Neuron (in vitro differentiated cells): ENCODE data around the gene AKAP12.
"Not testable (repeated sequence)": the region's sequence is repeated elsewhere in the genome, so short reads cannot be mapped to it uniquely, and the experiment has no call there.

Source experiments
- H2AFZ ChIP-seq: one replicate; pipeline ENCODE4 v1.6.1; 2013; ENCODE audit warnings: low read depth, mild to moderate bottlenecking, inconsistent platforms, low read length, moderate library complexity
- H3K27me3 ChIP-seq: one replicate; pipeline ENCODE4 v1.6.1; 2013; ENCODE audit warnings: low read length; ENCODE audit not compliant: insufficient read depth
- H3K36me3 ChIP-seq: one replicate; pipeline ENCODE4 v1.6.1; 2013; ENCODE audit warnings: low read length; ENCODE audit not compliant: insufficient read depth
- H3K4me1 ChIP-seq: one replicate; pipeline ENCODE4 v1.6.1; 2013; ENCODE audit warnings: low read length; ENCODE audit not compliant: insufficient read depth
- H3K4me3 ChIP-seq: 2 replicates; pipeline ENCODE4 v1.5.1; 2013; ENCODE audit warnings: mild to moderate bottlenecking, low read length, moderate library complexity
- H3K9me3 ChIP-seq: one replicate; pipeline ENCODE4 v1.6.1; 2013; ENCODE audit warnings: low read length

AKAP12 gene

DNA sequence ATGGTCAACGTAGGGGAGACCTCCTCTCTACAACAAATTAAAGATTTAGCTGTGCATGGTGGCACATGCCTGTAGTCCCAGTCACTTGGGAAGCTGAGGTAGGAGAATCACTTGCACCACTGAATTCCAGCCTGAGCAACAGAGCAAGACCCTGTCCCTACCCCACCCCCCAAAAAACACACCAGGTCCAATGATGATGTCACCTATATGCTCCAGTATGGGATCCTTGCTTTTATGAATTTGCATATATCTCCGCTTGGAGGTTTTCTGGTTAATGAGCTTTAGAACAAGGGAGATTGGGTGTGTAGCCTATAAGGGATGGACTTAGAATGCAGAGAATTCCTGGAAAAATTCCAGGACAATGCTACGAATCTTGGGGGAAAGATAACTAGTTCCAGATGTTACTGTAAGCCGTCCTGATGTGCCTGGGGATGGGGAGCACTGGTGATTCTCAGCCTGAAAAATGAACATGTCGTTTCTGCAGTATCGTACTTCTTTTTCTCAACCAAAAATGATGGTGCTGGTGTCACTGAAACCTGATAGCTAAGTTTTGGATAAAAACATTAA is 90.4 kb downstream of the AKAP12 start:
- H3K9me3 ChIP-seq: no peaks in the 10 kb centered on the region
- H3K4me3 ChIP-seq: no peak overlapping the region
- H2AFZ ChIP-seq: no peak overlapping the region
- no peaks in the 10 kb centered on the region for H3K36me3 ChIP-seq
- no peaks in the 10 kb centered on the region for H3K4me1 ChIP-seq
- H3K27me3 ChIP-seq: no peaks in the 10 kb centered on the region

- no peaks in the 10 kb centered on the region for H3K4me1 ChIP-seq
- no peak overlapping the region for H3K4me3 ChIP-seq
- peaks cover 2% of the 10 kb centered on the region for H3K9me3 ChIP-seq
- no peaks in the 10 kb centered on the region for H3K36me3 ChIP-seq
- H2AFZ ChIP-seq: no peak overlapping the region
- no peaks in the 10 kb centered on the region for H3K27me3 ChIP-seq
These were observed 96.2 kb downstream of the AKAP12 start for GRCh38 chr6:151335930-151336329.

- Histone ChIP-seq H3K36me3 (no peaks in the 10 kb centered on the region), H2AFZ (no peak overlapping the region), H3K4me3 (no peak overlapping the region), H3K9me3 (peaks cover 7% of the 10 kb centered on the region), H3K27me3 (no peaks in the 10 kb centered on the region), H3K4me1 (no peaks in the 10 kb centered on the region)
These were observed 99.0 kb downstream of the AKAP12 start for GRCh38 chr6:151338651-151339200.

DNA sequence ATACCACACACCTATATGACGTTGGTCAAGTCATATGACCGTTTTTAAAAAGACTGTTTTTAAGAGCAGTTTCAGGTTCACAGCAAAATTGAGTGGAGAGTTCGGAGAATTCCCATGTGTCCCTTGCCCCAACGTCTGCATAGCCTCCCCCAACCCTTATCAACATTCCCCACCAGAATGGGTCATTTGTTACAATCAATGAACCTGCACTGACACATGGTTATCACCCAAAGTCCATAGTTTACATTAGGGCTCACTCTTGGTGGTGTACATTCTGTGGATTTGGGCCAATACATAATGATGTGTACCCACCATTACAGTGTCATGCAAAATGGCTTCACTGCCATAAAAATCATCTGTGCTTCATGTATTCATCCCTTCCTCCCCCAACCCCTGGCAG is 99.6 kb downstream of the AKAP12 start:
- Histone ChIP-seq H3K4me3 (no peak overlapping the region), H2AFZ (no peak overlapping the region), H3K9me3 (peaks cover 7% of the 10 kb centered on the region), H3K27me3 (no peaks in the 10 kb centered on the region), H3K36me3 (no peaks in the 10 kb centered on the region), H3K4me1 (no peaks in the 10 kb centered on the region)

- Histone ChIP-seq H3K36me3 (no peaks in the 10 kb centered on the region), H3K9me3 (peaks cover 7% of the 10 kb centered on the region)
These were observed 100.6 kb downstream of the AKAP12 start for GRCh38 chr6:151340219-151340978.

GRCh38 chr6:151341476-151342195 is 101.9 kb downstream of the AKAP12 start:
- peaks cover 7% of the 10 kb centered on the region for H3K4me1 ChIP-seq

More at GRCh38 chr6:151340219-151340978, 100.6 kb downstream of the AKAP12 start:
- no peak overlapping the region for H2AFZ ChIP-seq
- H3K27me3 ChIP-seq: no peaks in the 10 kb centered on the region
- H3K4me1 ChIP-seq: no peaks in the 10 kb centered on the region
- H3K4me3 ChIP-seq: no peak overlapping the region

DNA sequence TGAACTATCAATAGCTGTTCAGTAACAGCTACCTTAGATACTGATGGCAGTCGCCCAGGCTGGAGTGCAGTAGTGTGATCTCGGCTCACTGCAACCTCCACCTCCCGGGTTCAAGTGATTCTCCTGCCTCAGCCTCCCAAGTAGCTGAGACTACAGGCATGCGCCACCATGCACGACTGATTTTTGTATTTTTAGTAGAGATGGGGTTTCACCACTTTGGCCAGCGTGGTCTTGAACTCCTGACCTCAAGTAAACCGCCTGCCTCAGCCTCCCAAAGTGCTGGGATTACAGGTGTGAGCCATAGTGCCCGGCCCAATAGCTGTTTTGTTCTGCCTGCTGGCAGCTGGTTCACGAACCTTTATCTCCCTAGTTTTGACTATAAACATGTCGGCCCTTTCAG is 103.0 kb downstream of the AKAP12 start:
- not testable (repeated sequence) for H3K4me3 ChIP-seq, H3K36me3 ChIP-seq, H3K9me3 ChIP-seq, H2AFZ ChIP-seq, H3K27me3 ChIP-seq
- H3K4me1 ChIP-seq: peaks cover 12% of the 10 kb centered on the region

More at GRCh38 chr6:151341476-151342195, 101.9 kb downstream of the AKAP12 start:
- Histone ChIP-seq H3K27me3 (no peaks in the 10 kb centered on the region), H3K4me3 (no peak overlapping the region), H3K36me3 (no peaks in the 10 kb centered on the region), H3K9me3 (peaks cover 7% of the 10 kb centered on the region), H2AFZ (no peak overlapping the region)

DNA sequence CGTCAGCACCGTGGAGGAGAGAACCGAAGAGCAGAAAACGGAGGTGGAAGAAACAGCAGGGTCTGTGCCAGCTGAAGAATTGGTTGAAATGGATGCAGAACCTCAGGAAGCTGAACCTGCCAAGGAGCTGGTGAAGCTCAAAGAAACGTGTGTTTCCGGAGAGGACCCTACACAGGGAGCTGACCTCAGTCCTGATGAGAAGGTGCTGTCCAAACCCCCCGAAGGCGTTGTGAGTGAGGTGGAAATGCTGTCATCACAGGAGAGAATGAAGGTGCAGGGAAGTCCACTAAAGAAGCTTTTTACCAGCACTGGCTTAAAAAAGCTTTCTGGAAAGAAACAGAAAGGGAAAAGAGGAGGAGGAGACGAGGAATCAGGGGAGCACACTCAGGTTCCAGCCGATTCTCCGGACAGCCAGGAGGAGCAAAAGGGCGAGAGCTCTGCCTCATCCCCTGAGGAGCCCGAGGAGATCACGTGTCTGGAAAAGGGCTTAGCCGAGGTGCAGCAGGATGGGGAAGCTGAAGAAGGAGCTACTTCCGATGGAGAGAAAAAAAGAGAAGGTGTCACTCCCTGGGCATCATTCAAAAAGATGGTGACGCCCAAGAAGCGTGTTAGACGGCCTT is 110.0 kb downstream of the AKAP12 start:
- no peak overlapping the region for H3K4me3 ChIP-seq
- no peak overlapping the region for H2AFZ ChIP-seq
- peaks cover 8% of the 10 kb centered on the region for H3K9me3 ChIP-seq
- no peaks in the 10 kb centered on the region for H3K27me3 ChIP-seq
- H3K36me3 ChIP-seq: peaks cover 7% of the 10 kb centered on the region
- H3K4me1 ChIP-seq: peaks cover 12% of the 10 kb centered on the region

- peaks cover 8% of the 10 kb centered on the region for H3K9me3 ChIP-seq
- H2AFZ ChIP-seq: no peak overlapping the region
- no peak overlapping the region for H3K4me3 ChIP-seq
- H3K27me3 ChIP-seq: no peaks in the 10 kb centered on the region
- peaks cover 7% of the 10 kb centered on the region for H3K36me3 ChIP-seq
- peaks cover 12% of the 10 kb centered on the region for H3K4me1 ChIP-seq
These were observed 110.8 kb downstream of the AKAP12 start for GRCh38 chr6:151350442-151351145.

DNA sequence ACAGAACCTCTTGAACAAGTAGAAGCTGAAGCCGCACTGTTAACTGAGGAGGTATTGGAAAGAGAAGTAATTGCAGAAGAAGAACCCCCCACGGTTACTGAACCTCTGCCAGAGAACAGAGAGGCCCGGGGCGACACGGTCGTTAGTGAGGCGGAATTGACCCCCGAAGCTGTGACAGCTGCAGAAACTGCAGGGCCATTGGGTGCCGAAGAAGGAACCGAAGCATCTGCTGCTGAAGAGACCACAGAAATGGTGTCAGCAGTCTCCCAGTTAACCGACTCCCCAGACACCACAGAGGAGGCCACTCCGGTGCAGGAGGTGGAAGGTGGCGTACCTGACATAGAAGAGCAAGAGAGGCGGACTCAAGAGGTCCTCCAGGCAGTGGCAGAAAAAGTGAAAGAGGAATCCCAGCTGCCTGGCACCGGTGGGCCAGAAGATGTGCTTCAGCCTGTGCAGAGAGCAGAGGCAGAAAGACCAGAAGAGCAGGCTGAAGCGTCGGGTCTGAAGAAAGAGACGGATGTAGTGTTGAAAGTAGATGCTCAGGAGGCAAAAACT is 111.5 kb downstream of the AKAP12 start:
- Histone ChIP-seq H3K4me3 (no peak overlapping the region), H3K9me3 (peaks cover 8% of the 10 kb centered on the region), H3K27me3 (no peaks in the 10 kb centered on the region), H3K36me3 (peaks cover 7% of the 10 kb centered on the region), H3K4me1 (peaks cover 8% of the 10 kb centered on the region), H2AFZ (no peak overlapping the region)

- Histone ChIP-seq H3K9me3 (peaks cover 8% of the 10 kb centered on the region), H3K36me3 (peaks cover 7% of the 10 kb centered on the region), H3K4me3 (no peak overlapping the region), H2AFZ (no peak overlapping the region), H3K4me1 (peaks cover 4% of the 10 kb centered on the region), H3K27me3 (no peaks in the 10 kb centered on the region)
These were observed 112.0 kb downstream of the AKAP12 start for GRCh38 chr6:151351731-151352130.
